Stimulated activated CD4-positive, alpha-beta T cell treated with anti-CD3 and anti-CD28 coated beads, Interleukin-1b, Interleukin-23, amount 100 ng/mL, for 48 hours (primary cell): ENCODE data around the gene FAM110D.

Source experiments
- DNase-seq: peaks from one replicate; pipeline ENCODE4 v3.0.0-alpha.2; 2020

Gene FAM110D

DNA sequence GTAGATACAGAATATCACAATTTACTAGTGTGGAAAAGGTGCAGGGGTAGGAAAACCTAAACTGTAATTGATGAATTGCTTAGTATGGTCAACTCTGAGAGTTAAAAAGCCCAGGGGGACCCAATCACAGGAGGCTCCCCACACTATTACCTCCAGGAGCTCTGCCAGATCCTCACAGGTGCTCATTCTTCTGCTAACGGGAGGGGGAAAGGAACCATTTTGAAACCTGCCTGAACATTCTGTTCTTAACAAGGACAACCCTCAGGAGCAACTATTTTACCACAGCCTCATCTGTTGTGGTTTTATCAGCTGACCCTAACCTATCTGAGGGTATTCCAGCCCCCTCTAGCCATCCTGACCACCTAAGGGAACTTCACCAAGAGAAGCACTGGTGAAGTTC is 28.2 kb upstream of the FAM110D start:
- no peak for DNase-seq

DNA sequence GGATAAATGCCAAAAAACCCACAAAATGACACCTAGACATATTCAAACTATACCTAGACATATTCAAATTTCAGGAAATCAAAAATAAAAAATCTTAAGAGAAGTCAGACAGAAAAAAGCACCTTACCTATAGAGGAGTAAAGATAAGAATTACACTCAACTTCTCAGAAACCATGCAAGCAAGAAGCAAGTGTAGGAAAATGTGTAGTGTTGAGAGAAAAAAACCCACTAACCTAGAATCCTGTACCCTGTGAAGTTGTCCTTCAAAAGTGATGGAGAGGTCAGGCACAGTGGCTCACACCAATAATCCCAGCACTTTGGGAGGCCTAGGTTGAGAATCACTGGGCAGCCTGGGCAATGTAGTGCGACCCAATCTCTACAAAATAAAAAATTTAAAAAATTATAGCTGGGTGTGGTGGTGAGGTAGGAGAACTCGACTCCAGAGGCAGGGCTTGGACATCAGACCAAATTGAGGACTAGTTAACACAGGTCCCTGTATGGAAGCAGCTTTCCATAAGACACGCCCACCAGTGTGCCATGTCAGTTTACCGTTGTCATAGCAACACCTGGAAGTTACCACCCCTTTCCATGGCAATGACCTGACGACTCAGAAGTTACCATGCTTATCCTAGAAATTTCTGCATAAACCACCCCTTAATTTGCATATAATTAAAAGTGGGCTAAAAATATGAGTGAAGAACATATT is 26.6 kb upstream of the FAM110D start:
- no peak for DNase-seq

DNA sequence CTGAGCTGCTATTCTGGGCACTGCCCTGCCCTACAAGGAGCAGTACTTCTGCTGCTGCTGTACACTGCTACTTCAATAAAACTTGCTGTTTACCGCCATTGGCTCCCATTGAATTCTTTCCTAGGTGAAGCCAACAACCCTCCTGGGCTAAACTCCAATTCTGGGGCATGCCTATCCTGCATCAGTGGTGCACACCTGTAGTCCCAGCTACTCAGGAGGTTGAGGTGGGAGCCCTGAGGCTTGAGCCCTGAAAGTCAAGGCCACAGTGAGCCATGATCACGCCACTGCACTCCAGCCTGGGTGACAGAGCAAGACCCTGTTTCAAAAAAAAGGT is 26.1 kb upstream of the FAM110D start:
- DNase-seq = no peak

GRCh38 chr1:26134466-26134865 is 24.4 kb upstream of the FAM110D start:
- no peak for DNase-seq

DNA sequence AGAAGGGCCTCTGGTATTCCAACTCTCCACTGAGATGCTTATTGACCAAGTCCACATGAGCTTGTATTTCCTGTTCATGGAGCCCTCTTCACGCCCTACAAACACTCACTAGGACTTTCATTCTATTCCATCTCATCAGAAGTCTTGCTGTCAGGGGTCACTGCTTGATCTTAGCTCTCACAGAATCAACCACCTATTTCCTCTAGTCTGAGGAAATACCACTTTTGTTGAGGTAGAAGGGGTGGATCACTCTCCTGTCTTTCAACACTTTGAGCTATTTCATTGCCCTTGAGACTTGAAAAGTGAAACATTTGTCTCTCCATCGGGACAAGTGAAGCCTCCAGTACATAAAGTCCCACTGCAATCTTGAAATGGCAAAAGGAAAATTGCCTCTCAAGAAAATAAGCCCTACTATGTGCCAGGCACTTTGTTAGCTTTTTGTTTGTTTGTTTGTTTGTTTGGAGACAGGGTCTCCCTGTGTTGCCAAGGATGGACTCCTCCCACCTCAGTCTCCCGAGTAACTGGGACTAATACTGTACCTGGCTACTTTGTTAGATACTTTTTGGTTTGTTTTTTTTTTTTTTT is 19.8 kb upstream of the FAM110D start:
- DNase-seq = no peak

- no peak for DNase-seq
Observed at GRCh38 chr1:26142159-26142558, 16.7 kb upstream of the FAM110D start.

DNA sequence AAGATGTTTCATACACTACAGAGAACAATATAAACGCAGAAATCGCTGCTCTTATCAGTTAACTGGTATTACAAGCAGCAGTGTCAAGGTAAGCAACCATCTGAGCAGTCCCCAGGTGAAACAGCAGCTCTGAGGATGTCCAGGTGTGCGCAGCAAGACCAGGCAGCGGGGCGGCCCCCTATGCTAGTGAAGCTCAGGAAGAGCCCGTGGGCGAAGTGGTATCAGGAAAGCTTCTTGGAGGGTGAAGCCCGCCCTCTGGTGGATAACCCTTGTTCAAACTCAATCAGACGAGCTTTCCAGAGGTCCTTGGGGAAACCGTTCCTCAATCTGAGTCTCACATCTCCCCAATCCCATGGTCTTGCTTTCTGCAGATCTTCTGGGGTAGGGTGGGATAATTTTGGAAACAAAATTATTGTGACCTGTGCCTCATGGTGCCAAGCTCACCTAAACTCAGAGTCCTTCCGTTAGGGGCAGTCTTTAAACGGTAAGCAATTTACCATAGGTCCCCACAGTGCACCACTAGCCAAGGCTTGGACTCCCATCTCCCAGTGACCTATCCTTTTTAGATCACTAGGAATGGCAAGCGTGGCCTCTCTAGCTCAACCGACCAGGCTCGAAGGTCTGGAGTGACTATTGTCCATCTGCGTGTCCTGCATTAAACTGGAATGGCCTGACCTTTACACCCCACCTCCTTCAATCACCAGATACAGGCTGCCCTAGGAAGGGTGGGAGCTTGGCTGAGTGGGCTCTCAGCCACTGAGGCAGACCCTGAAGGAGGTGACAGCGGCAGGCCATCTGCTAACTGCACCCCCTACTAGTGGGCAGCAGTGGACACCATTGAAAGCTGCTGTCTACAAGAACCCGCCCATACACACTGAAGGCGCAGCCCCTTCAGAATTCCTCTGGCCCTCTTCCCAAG is 13.6 kb upstream of the FAM110D start:
- peak; percentile 62 for DNase-seq

DNA sequence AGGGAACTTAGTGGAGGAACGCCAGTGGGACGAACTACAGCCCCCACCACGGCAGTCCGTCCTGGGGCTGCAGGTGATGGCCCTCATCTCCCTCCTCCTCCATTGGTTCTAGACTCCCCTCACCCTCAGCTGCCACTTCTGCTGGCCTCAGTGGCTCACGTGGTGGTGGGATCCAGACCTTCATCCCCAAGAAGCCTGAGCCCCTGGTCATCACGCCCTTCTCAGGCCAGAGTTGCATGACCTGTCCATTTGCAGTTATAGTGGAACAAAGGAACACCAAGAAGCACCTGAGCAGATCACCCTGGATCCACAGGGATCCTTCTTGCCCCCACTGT is 13.0 kb upstream of the FAM110D start:
- no peak for DNase-seq

DNA sequence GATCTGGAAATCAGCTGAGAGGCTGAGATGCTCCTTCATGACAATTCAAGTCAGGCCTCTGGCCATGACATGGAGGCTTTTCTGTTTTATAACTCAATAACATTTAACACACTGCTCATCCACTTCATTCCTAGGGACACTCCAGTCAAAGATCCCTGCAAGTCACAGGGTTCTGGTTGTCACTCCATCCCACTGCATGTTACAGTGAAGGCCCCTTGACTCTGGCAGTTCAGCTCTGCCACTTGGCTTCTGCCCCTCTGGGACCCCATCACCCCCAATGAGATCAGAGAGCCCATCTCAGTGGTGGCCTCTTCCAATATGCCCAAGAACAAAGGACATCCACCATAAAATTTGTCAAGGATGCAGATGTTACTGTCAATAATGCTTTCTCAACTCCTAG is 10.0 kb upstream of the FAM110D start:
- DNase-seq = no peak

GRCh38 chr1:26153966-26154532 is 4.8 kb upstream of the FAM110D start:
- DNase-seq = no peak

DNA sequence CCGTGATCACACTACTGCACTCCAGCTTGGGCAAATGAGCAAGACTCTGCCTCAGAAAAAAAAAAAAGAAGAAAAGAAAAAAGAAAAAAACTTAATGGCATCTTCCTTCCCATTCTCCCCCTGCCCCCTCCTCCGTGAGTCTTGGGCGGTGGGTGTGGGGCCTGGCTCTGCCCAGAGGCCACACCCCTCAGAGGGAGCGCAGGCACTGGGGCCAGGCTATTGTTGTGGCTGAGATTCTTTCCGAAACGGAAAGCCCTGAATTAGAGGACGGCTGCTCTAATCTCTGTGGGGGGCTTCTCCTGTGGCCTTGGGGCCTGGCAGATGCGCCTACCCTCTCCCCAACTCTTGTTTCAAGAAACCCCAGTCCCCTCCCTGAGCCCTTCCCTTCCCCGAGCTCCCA is 4.1 kb upstream of the FAM110D start:
- no peak for DNase-seq

DNA sequence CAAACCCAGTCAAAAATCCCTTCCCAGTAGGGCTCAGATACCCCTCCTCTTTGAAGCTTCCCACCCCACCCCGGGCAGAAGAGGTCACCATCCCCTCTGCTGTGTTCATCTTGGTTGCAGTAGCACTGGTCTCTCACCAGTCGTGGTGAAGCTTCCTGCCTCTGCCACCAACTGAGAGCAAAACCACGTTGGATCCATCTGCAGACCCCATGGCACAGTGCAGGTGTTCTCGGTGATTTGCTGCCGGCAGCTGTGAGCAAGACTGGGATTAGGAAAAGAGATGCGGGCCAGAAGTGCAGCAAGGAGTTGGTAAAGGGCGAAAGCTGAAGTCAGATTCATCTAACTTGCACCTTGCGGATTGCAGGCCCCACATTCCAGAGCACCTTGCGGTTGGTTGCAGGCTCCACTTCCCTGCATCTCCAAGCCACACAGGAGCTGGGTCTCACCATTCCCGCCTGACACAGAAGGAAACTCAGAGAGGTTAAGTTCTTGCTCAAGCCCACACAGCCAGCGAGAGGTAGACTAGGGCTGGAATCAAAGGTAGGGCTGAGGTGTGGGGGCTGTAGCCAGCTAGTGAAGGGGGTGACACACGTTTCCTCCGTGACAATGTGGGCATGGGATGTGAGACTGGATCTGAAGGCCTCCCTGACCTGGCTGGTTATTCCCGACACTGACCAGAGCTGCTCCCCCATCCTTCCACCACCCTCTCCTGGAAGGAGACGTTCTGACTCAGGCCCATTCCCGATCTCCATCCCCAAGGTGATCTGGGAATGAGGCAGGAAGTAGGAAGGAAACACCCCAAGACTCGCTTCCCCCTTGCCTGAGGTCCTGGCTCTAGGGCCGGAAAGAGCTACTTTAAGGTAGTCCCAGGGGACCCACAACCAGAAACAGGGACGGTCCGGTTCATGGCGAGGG is 3.3 kb upstream of the FAM110D start:
- DNase-seq = no peak

DNA sequence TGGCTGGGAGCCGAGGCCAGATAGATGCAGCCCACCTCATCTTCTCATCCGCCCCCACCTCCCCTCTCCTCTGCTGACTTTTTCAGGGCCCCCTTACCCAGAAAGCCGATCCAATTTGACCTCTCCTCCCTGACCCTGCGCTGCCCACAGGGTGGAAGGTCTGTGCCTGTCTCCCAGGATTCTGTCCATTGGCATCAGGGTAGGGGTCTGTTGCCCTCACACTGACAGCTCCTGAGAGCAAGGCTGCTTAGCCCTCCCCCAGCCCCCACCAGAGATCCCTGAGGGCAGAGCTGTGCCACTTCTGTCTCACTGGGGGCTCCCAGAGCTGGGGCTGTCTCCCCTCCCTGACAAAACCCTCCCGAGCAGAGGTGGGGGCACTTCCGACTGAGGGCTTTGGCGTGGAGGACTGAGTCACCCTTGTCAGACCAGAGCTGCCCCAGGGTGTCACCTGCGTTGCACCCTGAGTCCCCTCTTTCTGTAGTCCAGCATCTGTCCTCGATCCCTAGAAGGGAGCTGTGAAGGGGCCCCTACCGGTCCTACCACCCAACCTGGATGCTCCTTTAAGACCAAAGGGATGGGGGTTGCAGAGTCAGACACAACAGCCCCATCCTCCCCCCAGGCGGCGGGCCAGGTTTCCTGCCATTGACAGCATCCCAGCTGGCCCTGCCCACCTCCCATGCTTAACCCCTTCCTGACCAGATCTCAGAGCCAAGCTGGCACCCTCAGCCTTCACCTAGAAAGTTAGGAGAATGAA is 2.4 kb upstream of the FAM110D start:
- no peak for DNase-seq

DNA sequence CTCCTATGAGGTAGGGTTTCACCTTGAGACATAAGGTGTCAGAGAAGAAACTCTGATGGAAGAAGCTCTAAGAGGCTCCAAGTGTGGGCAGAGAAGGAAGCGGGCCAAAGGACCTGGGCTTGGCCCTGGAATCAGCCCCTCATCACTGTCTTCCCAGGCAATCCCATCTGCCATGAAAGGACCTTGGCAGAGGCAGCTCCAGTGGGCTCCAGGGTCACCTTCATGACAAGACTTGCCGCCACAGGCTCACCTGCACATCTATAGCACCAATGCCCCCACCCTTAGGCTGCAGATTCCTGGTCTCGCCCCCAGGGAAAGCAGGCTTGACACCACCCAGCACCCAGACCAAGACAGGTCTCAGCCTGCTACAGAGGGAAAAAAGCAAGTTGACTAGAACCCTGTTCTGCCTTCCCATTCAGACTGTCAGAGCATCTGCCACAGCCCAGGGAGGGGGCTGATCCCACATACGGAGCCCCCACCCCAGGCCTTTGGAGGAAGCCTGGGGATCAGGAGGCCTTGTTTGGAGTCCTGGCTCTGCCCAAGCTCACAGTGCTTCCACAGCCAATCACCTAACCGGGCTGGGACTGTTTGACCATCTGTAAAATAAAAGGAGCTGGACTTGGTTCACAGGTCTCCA is 490 bp upstream of the FAM110D start:
- DNase-seq = no peak

GRCh38 chr1:26159743-26160039 is 812 bp downstream of the FAM110D start:
- DNase-seq = no peak

DNA sequence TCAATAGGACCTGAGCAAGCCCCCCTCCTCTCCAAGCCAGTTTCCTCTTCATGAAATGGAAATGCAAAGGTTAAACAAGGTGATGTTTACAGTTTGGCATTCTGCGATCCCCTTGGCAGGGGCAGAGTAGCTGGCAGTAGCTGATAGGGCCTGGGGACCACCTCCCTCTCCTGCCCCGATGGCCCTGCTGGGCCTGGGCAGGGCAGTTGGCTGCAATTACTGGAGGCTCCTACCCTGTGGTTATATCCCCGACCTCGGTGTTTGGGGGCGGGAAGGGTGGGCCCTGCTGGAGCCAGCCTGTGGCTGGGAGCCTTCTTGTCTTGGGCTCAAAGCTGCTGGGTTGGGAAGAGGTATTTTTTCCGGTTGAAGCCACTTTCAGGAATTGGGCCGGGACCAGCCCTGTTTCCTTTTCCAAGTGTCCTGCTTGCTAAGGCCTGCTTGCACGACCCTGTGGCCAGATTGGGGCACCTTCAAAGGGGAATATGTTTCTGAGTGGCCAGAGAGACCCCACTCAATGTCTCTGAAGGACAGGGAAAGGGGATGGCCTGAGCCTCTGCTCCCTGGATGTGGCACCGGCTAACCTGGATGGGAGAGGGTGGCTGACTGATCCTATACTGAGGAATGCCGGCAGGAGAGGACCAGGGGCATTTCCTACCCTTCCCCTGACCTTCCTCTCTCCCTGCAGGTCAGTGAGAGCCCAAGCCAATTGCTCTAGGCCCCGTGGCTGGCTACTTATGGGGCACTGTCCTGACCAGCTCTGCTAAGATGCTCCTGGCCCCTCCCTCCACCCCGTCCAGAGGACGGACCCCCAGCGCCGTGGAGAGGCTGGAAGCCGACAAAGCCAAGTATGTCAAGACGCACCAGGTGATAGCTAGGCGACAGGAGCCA is 1.9 kb downstream of the FAM110D start:
- no peak for DNase-seq

DNA sequence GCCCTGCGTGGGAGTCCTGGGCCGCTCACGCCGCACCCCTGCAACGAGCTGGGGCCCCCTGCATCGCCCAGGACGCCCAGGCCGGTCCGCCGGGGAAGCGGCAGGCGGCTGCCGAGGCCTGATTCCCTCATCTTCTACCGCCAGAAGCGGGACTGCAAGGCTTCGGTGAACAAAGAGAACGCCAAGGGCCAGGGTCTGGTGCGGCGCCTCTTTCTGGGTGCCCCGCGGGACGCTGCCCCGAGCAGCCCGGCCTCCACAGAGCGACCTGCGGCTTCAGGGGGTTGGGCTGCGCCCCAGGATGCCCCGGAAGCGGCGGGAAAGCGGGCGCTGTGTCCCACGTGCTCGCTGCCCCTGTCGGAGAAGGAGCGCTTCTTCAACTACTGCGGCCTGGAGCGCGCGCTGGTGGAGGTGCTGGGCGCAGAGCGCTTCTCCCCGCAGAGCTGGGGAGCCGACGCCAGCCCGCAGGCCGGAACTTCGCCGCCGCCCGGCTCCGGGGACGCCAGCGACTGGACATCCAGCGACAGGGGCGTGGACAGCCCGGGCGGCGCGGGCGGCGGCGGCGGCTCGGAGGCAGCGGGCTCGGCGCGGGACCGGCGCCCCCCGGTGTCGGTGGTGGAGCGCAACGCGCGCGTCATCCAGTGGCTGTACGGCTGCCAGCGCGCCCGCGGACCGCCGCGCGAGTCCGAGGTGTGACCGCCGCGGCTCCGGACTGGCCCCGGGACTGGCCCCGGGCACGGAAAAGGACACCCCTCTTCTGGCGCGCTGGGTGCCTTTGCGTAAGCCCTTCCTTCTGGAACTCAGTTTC is 2.7 kb downstream of the FAM110D start:
- DNase-seq = peak; percentile 52

- DNase-seq = no peak
Observed at GRCh38 chr1:26162220-26162709, 3.4 kb downstream of the FAM110D start.

- DNase-seq = no peak
Observed at GRCh38 chr1:26163684-26164035, 4.8 kb downstream of the FAM110D start.
